Adrenal gland (tissue), 12 donors: ENCODE results near the gene C6orf163. TPM values are rescaled to one million over a fixed set of nuclear protein-coding genes. Genes with fewer than 3 reads are reported as not detected.

Experiments
- DNase-seq, 7 donors: peaks; one replicate each; pipeline ENCODE4 v3.0.0-alpha.2; 2019 to 2020
- H3K27ac ChIP-seq, 5 donors: fragments of 200-600 bp; sonication (generic) in 4 of 5; 1 replicate in 3 of 5; 2 replicates in 2 of 5; pipeline versions ENCODE4 v1.5.1 to v1.8.0; 2016 to 2020; ENCODE audit warnings: mild to moderate bottlenecking in 1 of 5
- H3K27me3 ChIP-seq: fragments of 200-600 bp; 2 replicates; pipeline ENCODE4 v1.8.0; 2021
- H3K36me3 ChIP-seq, 2 donors: fragments of 200-600 bp; replicated peaks in 1 of 2; 1 replicate in 1 of 2; 2 replicates in 1 of 2; pipeline versions ENCODE4 v1.5.1 to v1.8.0; 2018 to 2022
- H3K4me1 ChIP-seq, 2 donors: fragments of 200-600 bp; replicated peaks in 1 of 2; 1 replicate in 1 of 2; 2 replicates in 1 of 2; pipeline versions ENCODE4 v1.5.1 to v1.8.0; 2018 to 2021
- H3K4me3 ChIP-seq, 4 donors: fragments of 200-600 bp; sonication (generic) in 3 of 4; one replicate each; pipeline ENCODE4 v1.5.1; 2016 to 2018
- H3K9me3 ChIP-seq, 3 donors: fragments of 200-600 bp; sonication (generic) in 1 of 3; replicated peaks in 1 of 3; 1 replicate in 2 of 3; 2 replicates in 1 of 3; pipeline versions ENCODE4 v1.5.1 to v1.8.0; 2016 to 2021
- CTCF ChIP-seq, 6 experiments: fragments of 450-650 bp in 4 of 6; fragments of 200-600 bp in 2 of 6; sonication (generic) in 1 of 6; IDR thresholded peaks; 1 replicate in 5 of 6; 2 replicates in 1 of 6; pipeline versions ENCODE4 v1.5.1 to v1.8.0; 2016 to 2021; ENCODE audit warnings: antibody characterized with exemption in 6 of 6, mild to moderate bottlenecking in 2 of 6, moderate library complexity in 1 of 6
- POLR2A ChIP-seq, 2 donors: fragments of 450-650 bp; IDR thresholded peaks; one replicate each; pipeline ENCODE4 v1.6.1; 2017; ENCODE audit warnings: antibody characterized with exemption in 2 of 2, mild to moderate bottlenecking in 2 of 2, moderate library complexity in 1 of 2
- WGBS, 4 donors: extraction: QIAGEN DNeasy Blood & Tissue Kit in 2 of 4; methylation state at CpG; one replicate each; pipeline versions ENCODE4 v1.1.5 to v1.1.7; 2013 to 2017; 5-methylcytosine and 5-hydroxymethylcytosine counted together
- intact Hi-C, 2 donors: fragments of 100-400 bp; cut with DNase I; formaldehyde crosslinking; loops; one replicate each; pipeline versions ENCODE4 v1.14.1 to v1.15.0; 2022 to 2023
- polyA plus RNA-seq, 3 donors: library from polyadenylated mRNA; stranded (reverse); fragments of 200-250 nt in 2 of 3; fragments of 350-450 nt in 1 of 3; fragmentation: Illumina TruSeq in 1 of 3; extraction: RNeasy Lipid Tissue Mini Kit (QIAGEN cat#74804) in 1 of 3; gene quantifications; one replicate each; pipeline ENCODE4 v1.2.3, GENCODE V29; 2013 to 2014
- total RNA-seq, 9 donors: library from RNA; depleted of rRNA in 4 of 9; stranded (reverse); fragments of >200 nt in 4 of 9; fragments of 120-200 nt in 1 of 9; fragmentation: NEBNext Ultra II Directional in 1 of 9; extraction: Animal tissue kit (Norgen Biotek cat#: 25700) in 1 of 9; gene quantifications; one replicate each; pipeline versions ENCODE4 v1.1.0 to v1.2.4, GENCODE V29; 2013 to 2023
- donor health status: healthy with polysubstance abuse.
- donor health status: Bipolar disorder and iron deficiency.
- donor health status: DM: yes; HTN: yes; CAD: no.
- donor health status: DM: no; HTN: no; CAD: no.
- donor health status: DM: no; HTN: no; CAD: no.
- donor health status: DM: yes; HTN: yes; CAD: no.

The C6orf163 gene
- total and polyA plus RNA-seq, 12 donors, result 0.55 to 20.4 (median 2.8) TPM; not detected in 1

GRCh38 chr6:87330961-87331360 is 13.7 kb upstream of the C6orf163 start:
- no peak for TF ChIP-seq POLR2A (IDR thresholded peaks at IDR 0.05)

GRCh38 chr6:87333033-87333432 is 11.6 kb upstream of the C6orf163 start:
- Histone ChIP-seq H3K4me1 (no peaks in the 10 kb centered on the region), H3K27ac (no peak overlapping the region), H3K9me3 (no peaks in the 10 kb centered on the region), H3K27me3 (no peaks in the 10 kb centered on the region), H3K4me3 (no peak overlapping the region), H3K36me3 (no peaks in the 10 kb centered on the region)
- 75 to 84% (median 79%) methylated on average over 5 of the region's 5 CpGs for WGBS, 4 donors
- no peak for DNase-seq
- intact Hi-C loops, result no loop called here
- TF ChIP-seq POLR2A (IDR thresholded peaks at IDR 0.05) (no peak), CTCF (IDR thresholded peaks at IDR 0.05) (no peak)

More at GRCh38 chr6:87330961-87331360, 13.7 kb upstream of the C6orf163 start:
- Histone ChIP-seq H3K9me3 (no peaks in the 10 kb centered on the region), H3K4me3 (no peak overlapping the region), H3K27ac (no peak overlapping the region), H3K36me3 (no peaks in the 10 kb centered on the region), H3K27me3 (no peaks in the 10 kb centered on the region), H3K4me1 (no peaks in the 10 kb centered on the region)
- DNase-seq, result no peak
- intact Hi-C loops, result no loop called here

- TF ChIP-seq POLR2A (IDR thresholded peaks at IDR 0.05) (no peak), CTCF (IDR thresholded peaks at IDR 0.05) (no peak)
- Histone ChIP-seq H3K27me3 (no peaks in the 10 kb centered on the region), H3K4me3 (no peak overlapping the region), H3K4me1 (no peaks in the 10 kb centered on the region), H3K27ac (no peak overlapping the region), H3K9me3 (no peaks in the 10 kb centered on the region), H3K36me3 (no peaks in the 10 kb centered on the region)
- intact Hi-C loops, result no loop called here
- WGBS, 4 donors, result 67 to 81% (median 73%) methylated on average over 3 of the region's 3 CpGs
- no peak for DNase-seq
These were observed 10.9 kb upstream of the C6orf163 start for GRCh38 chr6:87333591-87334181.

- TF ChIP-seq POLR2A (IDR thresholded peaks at IDR 0.05) (no peak), CTCF (IDR thresholded peaks at IDR 0.05) (no peak)
- intact Hi-C loops, result no loop called here
- Histone ChIP-seq H3K27me3 (no peaks in the 10 kb centered on the region), H3K9me3 (no peaks in the 10 kb centered on the region), H3K27ac (no peak overlapping the region), H3K4me1 (no peaks in the 10 kb centered on the region), H3K4me3 (no peak overlapping the region), H3K36me3 (no peaks in the 10 kb centered on the region)
- no peak for DNase-seq
- WGBS, 4 donors, result 74 to 95% (median 79%) methylated on average over 1 of the region's 1 CpG
These were observed 9.9 kb upstream of the C6orf163 start for GRCh38 chr6:87334683-87335082.

- intact Hi-C loops, result no loop called here
- H3K9me3 ChIP-seq, result no peaks in the 10 kb centered on the region
- H3K27me3 ChIP-seq, result no peaks in the 10 kb centered on the region
- no peak overlapping the region for H3K4me3 ChIP-seq
- 90 to 95% (median 93%) methylated on average over 4 of the region's 4 CpGs for WGBS, 4 donors
- DNase-seq, result no peak
- H3K4me1 ChIP-seq, result peaks cover 4 to 5% of the 10 kb centered on the region in 2 donors
- no peak overlapping the region for H3K27ac ChIP-seq
- TF ChIP-seq CTCF (IDR thresholded peaks at IDR 0.05) (no peak), POLR2A (IDR thresholded peaks at IDR 0.05) (no peak)
- no peaks in the 10 kb centered on the region for H3K36me3 ChIP-seq
These were observed 8.2 kb upstream of the C6orf163 start for GRCh38 chr6:87336367-87336766.
